Measurements from ENCODE around the gene CUBN. TPM values are rescaled to one million over a fixed set of nuclear protein-coding genes. Genes with fewer than 3 reads are reported as not detected.

Gene CUBN
- total and polyA plus RNA-seq, 12 donors, result 0.41 to 9.3 (median 1.3) TPM

DNA sequence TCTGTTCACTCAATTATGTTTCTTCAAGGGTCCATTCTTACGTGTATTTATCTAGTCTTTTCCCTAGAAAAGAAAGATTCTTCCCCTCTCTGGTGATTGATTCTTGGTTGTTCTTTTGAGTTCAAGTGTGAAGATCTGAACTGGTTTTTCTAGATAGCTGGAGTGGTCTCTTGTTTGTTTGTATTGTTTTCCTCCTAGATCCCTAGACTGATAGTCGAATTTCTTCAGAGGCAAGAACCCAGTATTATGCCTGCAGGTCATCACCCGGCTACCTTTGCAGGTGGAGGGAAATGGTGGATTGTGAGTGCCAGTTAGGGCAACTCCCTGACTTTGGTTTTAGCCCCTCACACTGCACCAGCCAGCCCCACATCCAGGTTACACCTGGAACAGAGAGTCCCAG is 310.2 kb downstream of the CUBN start:
- no peak for TF ChIP-seq POLR2A (IDR thresholded peaks at IDR 0.05)
- TF ChIP-seq, protein P1, sequence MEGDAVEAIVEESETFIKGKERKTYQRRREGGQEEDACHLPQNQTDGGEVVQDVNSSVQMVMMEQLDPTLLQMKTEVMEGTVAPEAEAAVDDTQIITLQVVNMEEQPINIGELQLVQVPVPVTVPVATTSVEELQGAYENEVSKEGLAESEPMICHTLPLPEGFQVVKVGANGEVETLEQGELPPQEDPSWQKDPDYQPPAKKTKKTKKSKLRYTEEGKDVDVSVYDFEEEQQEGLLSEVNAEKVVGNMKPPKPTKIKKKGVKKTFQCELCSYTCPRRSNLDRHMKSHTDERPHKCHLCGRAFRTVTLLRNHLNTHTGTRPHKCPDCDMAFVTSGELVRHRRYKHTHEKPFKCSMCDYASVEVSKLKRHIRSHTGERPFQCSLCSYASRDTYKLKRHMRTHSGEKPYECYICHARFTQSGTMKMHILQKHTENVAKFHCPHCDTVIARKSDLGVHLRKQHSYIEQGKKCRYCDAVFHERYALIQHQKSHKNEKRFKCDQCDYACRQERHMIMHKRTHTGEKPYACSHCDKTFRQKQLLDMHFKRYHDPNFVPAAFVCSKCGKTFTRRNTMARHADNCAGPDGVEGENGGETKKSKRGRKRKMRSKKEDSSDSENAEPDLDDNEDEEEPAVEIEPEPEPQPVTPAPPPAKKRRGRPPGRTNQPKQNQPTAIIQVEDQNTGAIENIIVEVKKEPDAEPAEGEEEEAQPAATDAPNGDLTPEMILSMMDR (IDR thresholded peaks at IDR 0.05), result no peak
- 67 to 85% (median 78%) methylated on average over 3 of the region's 3 CpGs for WGBS, 4 donors
- Histone ChIP-seq H3K9me3 (replicated peaks in 1 of 3) (no peaks in the 10 kb centered on the region), H3K27ac (no peak overlapping the region), H3K36me3 (replicated peaks in 1 of 2) (no peaks in the 10 kb centered on the region), H3K4me1 (replicated peaks in 1 of 2) (peaks cover 6 to 21% of the 10 kb centered on the region in 2 donors), H3K4me3 (no peak overlapping the region), H3K27me3 (no peaks in the 10 kb centered on the region)
- DNase-seq, result no peak
- intact Hi-C loops (cut with DNase I), result no loop called here

DNA sequence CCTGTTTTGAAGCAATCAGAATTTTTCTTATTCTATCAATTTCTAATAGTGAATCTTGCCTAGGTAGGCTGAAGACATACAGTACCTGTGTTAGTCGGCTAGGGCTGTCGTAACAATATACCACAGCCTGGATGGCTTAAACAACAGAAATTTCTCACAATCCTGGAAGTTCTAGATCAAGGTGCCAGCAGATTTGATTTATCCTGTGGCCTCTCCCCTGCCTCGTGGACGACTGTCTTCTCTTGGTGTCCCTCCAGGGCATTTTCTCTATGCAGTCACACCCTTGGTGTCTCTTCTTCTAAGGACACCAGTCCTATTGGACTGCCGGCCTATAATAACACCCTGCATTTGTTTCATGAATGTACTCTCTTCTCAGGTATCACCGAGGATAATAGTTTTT is 310.6 kb downstream of the CUBN start:
- TF ChIP-seq, protein P1 (IDR thresholded peaks at IDR 0.05), result no peak
- no peak for TF ChIP-seq POLR2A (IDR thresholded peaks at IDR 0.05)
- Histone ChIP-seq H3K4me3 (no peak overlapping the region), H3K9me3 (replicated peaks in 1 of 3) (no peaks in the 10 kb centered on the region), H3K4me1 (replicated peaks in 1 of 2) (peaks cover 6 to 21% of the 10 kb centered on the region in 2 donors), H3K36me3 (replicated peaks in 1 of 2) (no peaks in the 10 kb centered on the region), H3K27me3 (no peaks in the 10 kb centered on the region), H3K27ac (no peak overlapping the region)
- WGBS, 4 donors, result 80 to 88% (median 82%) methylated on average over 6 of the region's 6 CpGs
- intact Hi-C loops (cut with DNase I), result no loop called here
- no peak for DNase-seq

DNA sequence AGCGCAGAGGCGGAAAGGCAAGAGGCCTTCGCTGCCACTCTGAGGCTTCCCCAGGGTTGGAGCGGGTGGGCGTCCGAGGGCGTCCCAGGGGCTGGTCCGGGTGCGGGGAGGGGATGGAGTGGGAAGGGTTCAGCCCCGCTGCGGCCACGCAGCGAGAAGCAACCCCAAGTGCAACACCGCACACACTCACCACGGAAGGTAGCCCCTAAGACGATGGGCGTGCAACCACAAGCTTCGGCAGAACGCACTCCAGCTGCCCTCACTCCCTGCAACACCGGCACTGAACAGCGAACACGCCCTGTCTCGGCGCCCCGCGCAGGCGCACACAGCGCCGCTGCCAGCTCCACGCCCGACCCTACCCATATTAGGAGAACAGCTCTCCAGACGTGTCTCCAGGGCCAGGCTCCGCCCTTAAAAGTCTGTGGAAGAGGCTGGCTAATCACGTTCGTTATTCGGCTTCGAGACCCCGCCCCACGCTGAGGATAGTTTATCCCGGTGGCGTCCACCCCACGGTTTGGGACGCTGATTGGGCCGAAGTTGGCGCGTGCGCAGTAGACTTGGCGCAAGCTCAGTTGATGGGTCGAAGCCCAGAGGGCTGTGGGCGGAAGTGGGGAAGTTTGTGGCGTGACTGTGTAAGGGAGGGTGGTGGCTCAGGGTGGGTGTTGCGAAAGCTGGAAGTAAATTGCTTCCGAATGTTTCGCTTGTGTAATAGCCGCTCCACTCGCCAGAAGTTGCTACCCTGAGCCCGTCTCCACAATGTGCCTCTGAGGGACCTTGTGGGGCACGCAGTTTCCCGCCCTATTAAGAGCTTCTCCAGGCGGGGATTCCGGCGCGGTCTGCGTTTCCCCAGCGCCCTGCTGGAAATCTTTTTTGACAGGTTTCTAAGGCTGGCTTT is 312.2 kb downstream of the CUBN start, which contains the start of gene RSU1:
RSU1 (minus strand) TSS at position 300 of the 895 bp plus-strand sequence. CDS start 343 bp downstream, outside the sequence.
- Histone ChIP-seq H3K27ac (peak within 1 kb of the TSS in 4 of 5 donors; percentile 76 to 94 (median 81)), H3K4me1 (replicated peaks in 1 of 2) (peaks cover 6 to 21% of the 10 kb centered on the region in 2 donors), H3K27me3 (no peaks in the 10 kb centered on the region), H3K4me3 (peak within 1 kb of the TSS; percentile 21 to 92 (median 60)), H3K36me3 (replicated peaks in 1 of 2) (no peaks in the 10 kb centered on the region), H3K9me3 (replicated peaks in 1 of 3) (no peaks in the 10 kb centered on the region)
- intact Hi-C loops (cut with DNase I), result no loop called here
- TF ChIP-seq, protein P1 (IDR thresholded peaks at IDR 0.05), result no peak
- TF ChIP-seq POLR2A (IDR thresholded peaks at IDR 0.05), result peak; percentile 57 to 80
- WGBS, 4 donors, result 0 to 1% (median 0%) methylated on average over 18 to 65 of the region's 65 CpGs
- DNase-seq, result peak; percentile 100

DNA sequence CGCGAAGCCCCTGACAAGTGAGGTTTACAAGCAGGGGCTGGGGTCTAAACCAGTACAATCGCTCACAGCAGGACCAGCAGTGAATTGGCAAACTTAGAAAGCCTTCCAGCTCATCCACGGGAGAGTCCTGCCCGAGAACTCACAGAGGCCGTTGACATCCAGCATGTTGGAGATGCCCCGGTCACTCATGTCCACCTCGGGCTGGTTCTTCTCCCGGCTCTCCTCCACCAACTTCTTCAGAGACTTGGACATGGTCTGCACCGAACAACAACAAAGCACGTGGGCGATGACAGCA is 312.8 kb downstream of the CUBN start:
- DNase-seq, result peak in 5 of 7 donors; percentile 43 to 72 (median 52)
- H3K4me1 ChIP-seq (replicated peaks in 1 of 2), result peaks cover 6 to 21% of the 10 kb centered on the region in 2 donors
- H3K9me3 ChIP-seq (replicated peaks in 1 of 3), result no peaks in the 10 kb centered on the region
- H3K27ac ChIP-seq, result peak overlapping the region in 1 of 5 donors; percentile 65
- intact Hi-C loops (cut with DNase I), result no loop called here
- H3K4me3 ChIP-seq, result peak overlapping the region; percentile 21 to 92 (median 44)
- H3K27me3 ChIP-seq, result no peaks in the 10 kb centered on the region
- TF ChIP-seq, protein P1 (IDR thresholded peaks at IDR 0.05), result no peak
- no peak for TF ChIP-seq POLR2A (IDR thresholded peaks at IDR 0.05)
- H3K36me3 ChIP-seq (replicated peaks in 1 of 2), result no peaks in the 10 kb centered on the region
- 6 to 10% (median 8%) methylated on average over 7 to 12 of the region's 12 CpGs for WGBS, 4 donors
